DMS153 (cell line): ENCODE measurements around the gene OR7A5.
"Not testable (repeated sequence)": the region's sequence is repeated elsewhere in the genome, so short reads cannot be mapped to it uniquely, and the experiment has no call there.

Experiments used
- DNase-seq: peaks from one replicate; lab custom pipeline; 2025; lab: John Stamatoyannopoulos, UW

OR7A5 gene

GRCh38 chr19:14835011-14835410 is at the start of gene OR7A5, which contains the start of gene OR7C1:
TSS of gene OR7A5 (minus strand) at chr19:14835185. CDS start at chr19:14828241, 6,944 bp downstream.
TSS of gene OR7C1 (minus strand) at chr19:14835185. CDS start at chr19:14800136, 35,049 bp downstream.
- DNase-seq = no peak

GRCh38 chr19:14871619-14872230 is 36.7 kb upstream of the OR7A5 start:
- DNase-seq = no peak

DNA sequence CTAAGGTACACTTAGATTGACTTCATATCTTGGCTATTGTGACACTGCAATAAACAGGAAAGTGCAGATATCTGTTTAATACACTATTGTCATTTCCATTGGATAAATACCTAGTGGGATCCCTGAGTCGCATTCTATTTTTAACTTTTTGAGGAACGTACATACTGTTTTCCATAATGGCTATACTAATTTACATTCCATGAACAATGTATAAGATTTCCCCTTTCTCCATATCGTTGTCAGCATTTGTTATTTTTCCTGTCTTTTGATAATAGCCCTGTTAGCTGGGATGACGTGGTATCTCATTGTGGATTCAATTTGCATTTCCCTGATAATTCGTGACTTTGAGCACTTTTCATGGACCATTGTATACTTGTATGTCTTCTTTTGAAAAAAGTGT is 33.5 kb upstream of the OR7A5 start:
- DNase-seq = no peak

- DNase-seq = no peak
Measured at GRCh38 chr19:14848822-14849221, 13.8 kb upstream of the OR7A5 start, which contains the start of gene OR7A10. TSS of gene OR7A10 (minus strand) at chr19:14848922. CDS start at chr19:14841877, 7,045 bp downstream.

- DNase-seq = no peak
Measured at GRCh38 chr19:14843578-14843977, 8.6 kb upstream of the OR7A5 start.

DNA sequence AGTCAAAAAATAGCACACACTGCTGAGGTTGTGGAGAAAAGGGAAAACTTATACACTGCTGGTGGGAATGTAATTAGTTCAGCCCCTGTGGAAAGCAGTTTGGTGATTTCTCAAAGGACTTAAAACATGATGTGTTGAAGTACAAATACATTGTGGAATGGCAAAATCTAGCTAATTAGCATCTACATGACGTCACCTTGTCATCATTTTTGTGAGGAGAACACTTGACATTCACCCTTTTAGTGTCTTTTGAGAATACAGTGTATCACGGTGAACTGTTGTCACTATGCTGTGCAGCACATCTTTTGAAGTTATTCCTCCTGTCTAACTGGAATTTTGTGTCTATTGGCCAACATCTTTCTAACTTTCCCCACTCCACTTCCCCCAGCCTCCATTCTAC is 8.2 kb upstream of the OR7A5 start:
- no peak for DNase-seq

DNA sequence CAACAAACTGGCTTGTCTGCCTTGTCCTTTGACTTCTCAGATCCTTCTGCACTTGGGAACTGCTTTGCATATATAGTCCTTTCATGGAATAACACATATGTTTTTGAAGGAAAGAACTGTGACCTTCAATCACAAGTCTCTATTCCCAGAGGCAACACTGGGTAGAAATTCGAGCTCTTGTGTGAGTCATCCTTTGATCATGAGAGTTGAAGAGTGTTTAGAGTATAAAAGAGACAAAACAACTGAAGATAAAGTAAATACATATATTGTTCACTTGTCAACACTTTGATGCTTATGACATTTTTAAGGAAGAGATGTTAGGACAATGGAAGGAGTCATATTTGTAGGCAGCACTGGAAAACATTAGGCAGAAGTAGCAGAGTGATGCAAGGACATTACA is 5.2 kb upstream of the OR7A5 start:
- no peak for DNase-seq

DNA sequence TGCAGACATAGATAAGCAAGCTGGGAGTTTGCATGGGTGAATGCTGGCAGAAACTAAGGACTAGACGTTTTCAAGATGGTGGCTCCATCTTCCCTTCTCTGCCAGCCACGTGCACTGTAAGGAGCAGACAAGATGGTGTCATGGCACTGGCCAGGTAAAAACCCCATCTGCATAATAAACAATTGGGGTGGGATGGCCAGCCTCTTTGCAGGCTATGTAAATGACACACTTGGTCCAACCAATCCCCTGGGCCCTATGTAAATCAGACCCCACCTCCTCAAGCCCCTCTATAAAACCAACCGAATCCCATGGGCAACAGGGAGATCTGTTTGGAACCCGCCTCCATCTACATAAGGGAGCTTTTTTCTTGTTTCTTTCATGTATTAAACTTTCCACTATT is 2.4 kb upstream of the OR7A5 start:
- DNase-seq = no peak

- no peak for DNase-seq
Measured at GRCh38 chr19:14830702-14831101, 4.3 kb downstream of the OR7A5 start.

GRCh38 chr19:14826006-14826405 is 9.0 kb downstream of the OR7A5 start:
- DNase-seq = no peak

DNA sequence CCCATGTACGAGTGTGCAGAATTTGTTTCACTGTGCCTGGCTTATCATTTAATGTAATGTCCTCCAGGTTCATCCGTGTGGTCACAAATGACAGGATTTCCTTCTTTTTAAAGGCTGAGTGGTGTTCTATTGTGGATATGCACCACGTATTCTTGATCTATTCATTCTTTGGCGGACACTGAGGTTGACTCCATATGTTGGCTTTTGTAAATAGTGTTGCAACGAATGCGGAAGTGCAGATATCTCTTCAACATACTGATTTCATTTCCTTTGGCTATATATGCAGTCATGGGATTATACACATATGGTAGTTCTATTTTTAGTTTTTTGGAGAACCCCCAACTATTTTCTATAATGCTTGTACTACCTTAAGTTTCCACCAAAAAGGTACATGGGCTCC is 13.0 kb downstream of the OR7A5 start:
- DNase-seq = no peak

GRCh38 chr19:14818588-14818987 is 16.4 kb downstream of the OR7A5 start:
- DNase-seq = no peak

- DNase-seq = no peak
Measured at GRCh38 chr19:14817052-14817451, 17.9 kb downstream of the OR7A5 start.

DNA sequence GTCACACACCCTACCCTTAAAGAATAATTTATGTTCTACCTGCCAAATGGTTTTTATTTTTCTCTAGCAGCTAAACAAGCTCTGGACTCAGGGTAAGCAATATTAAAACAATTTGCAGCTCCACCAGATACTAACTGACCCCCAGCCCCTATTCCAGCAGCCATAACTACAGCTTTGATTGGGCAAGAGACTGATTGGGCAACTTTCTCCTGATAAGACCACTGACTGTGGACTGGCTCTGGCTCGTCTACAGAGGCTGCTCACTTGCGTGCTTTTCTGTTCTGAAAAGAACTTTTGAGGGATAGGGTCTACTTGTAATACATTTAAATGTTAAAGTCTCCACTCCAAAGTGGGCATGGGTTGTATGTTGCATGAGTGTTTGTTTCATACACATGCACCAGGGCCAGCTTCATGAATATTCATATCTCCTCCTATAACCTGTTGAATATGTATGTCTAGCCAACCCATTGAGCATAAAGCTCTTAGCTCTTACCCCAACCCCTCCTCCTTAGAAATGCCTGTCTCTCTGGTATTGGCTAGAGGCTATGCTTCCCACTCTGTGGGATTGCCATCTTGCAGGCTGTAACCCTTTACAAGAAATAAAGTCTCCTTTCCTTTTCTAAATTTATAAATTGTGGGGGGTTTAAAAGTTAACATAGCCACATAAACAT is 19.9 kb downstream of the OR7A5 start:
- no peak for DNase-seq

GRCh38 chr19:14809272-14810057 is 25.5 kb downstream of the OR7A5 start:
- DNase-seq = no peak

DNA sequence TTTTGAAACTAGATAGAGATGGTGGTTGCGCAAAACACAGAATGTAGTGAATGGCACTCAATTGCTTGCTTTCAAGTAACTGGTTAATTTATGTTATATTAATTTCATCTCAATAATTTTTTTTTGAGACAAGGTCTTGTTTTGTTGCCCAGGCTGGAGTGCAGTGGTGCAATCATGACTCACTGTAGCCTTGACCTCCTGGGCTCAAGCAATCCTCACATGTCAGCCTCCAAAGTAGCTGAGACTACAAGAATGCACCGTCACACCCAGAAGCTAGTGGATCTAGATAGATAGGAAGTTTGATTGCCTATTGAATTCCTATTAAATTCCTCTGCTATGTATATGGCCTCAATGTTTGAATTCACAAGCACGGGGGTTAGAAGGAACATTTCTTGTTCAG is 30.2 kb downstream of the OR7A5 start:
- no peak for DNase-seq

- DNase-seq = no peak
Measured at GRCh38 chr19:14798760-14799159, 36.2 kb downstream of the OR7A5 start.

DNA sequence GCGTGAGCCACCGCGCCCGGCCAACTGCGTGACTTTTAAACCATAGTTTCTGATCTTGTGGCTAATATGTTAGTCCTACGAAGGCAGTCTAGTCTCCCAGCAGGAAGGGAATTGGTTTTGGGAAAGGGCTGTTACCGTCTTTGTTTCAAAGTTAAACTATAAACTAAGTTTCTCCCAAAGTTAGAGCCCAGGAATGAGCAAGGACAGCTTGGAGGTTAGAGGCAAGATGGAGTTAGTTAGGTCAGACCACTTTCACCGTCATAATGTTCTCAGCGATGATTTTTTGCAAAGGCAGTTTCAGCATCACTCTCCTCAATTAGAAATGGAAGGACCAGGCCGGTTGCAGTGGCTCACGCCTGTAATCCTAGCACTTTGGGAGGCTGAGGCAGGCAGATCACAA is 39.0 kb downstream of the OR7A5 start:
- DNase-seq = no peak

GRCh38 chr19:14795078-14795721 is 39.8 kb downstream of the OR7A5 start:
- DNase-seq = no peak

DNA sequence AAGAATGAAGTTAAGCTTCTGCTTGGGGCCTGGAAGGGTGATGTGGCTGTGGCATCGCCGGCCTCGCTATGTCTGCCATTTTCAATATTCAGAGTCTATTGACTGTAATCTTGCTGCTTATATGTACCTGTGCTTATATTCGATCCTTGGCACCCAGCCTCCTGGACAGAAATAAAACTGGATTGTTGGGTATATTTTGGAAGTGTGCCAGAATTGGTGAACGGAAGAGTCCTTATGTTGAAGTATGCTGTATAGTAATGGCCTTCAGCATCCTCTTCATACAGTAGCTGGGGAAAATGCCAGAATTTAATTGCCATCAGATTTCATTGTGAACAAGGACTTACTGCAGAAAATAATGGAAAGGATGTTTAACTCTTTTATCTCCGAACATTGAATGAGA is 42.7 kb downstream of the OR7A5 start:
- not testable (repeated sequence) for DNase-seq

GRCh38 chr19:14786421-14786851 is 48.5 kb downstream of the OR7A5 start:
- no peak for DNase-seq

DNA sequence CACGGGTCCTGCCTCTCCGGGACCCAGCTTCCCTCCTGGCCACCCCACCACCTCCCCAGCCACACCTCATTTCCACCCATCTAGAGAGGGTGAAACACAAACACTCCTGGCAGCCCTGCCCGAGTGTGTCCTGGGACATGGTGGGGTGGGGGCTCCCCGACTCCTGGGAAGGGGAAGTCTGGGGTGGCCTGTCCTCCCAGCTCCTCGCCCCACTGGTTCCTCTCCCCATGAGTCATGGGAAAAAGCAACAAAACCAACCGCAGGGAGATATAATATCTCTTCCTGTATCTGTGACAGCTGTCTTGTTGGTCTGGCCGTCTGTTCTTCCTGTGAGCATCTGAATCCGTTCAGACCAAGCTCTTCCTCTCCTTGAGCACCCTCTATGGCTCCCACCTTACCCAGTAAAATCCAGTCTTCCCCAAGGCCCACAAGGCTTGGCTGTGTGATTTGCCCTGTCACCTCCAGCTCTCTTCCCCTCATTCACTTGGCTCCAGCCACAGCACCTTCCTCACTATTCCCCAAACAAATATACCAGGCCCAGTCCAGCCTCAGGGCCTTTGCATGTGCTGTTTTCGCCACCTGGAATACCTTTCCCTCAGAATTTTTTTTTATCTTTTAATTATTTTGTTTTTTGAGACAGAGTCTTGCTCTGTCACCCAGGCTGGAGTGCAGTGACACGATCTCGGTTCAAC is 49.7 kb downstream of the OR7A5 start:
- not testable (repeated sequence) for DNase-seq
